H54 (cell line): Measurements from ENCODE around the gene GPC5.
A peak's percentile ranks its signal among the peaks of the same experiment; 100 is the strongest.

Experiments used
- DNase-seq: peaks from one replicate; pipeline ENCODE4 v3.0.0; 2011; ENCODE audit warnings: low spot score, mixed read lengths; ENCODE audit not compliant: insufficient read length
- FAIRE-seq: peaks from 3 replicates; lab custom pipeline; 2011; peaks lifted over from hg19 to GRCh38; lab: Jason Lieb, UNC
- POLR2A ChIP-seq: IDR thresholded peaks from 2 replicates; pipeline ENCODE4 v1.6.1; 2011; ENCODE audit warnings: low read depth, mild to moderate bottlenecking, low read length

GPC5 gene

GRCh38 chr13:91454666-91455065, 56.2 kb downstream of the GPC5 start:
- FAIRE-seq = no peak

GRCh38 chr13:91456837-91457236, 58.4 kb downstream of the GPC5 start:
- FAIRE-seq (no peak), DNase-seq (no peak)
- TF ChIP-seq POLR2A = no peak

More at GRCh38 chr13:91454666-91455065, 56.2 kb downstream of the GPC5 start:
- no peak for DNase-seq
- no peak for TF ChIP-seq POLR2A

GRCh38 chr13:91459485-91459884, 61.1 kb downstream of the GPC5 start:
- no peak for TF ChIP-seq POLR2A
- FAIRE-seq = no peak
- DNase-seq = no peak

- TF ChIP-seq POLR2A = no peak
- FAIRE-seq (no peak), DNase-seq (no peak)
These were observed 65.9 kb downstream of the GPC5 start for GRCh38 chr13:91464336-91464735.

GRCh38 chr13:91467236-91467635, 68.8 kb downstream of the GPC5 start:
- FAIRE-seq (no peak), DNase-seq (no peak)
- no peak for TF ChIP-seq POLR2A

GRCh38 chr13:91468301-91468700, 69.9 kb downstream of the GPC5 start:
- no peak for FAIRE-seq
- DNase-seq = no peak
- no peak for TF ChIP-seq POLR2A

GRCh38 chr13:91470084-91470621, 71.7 kb downstream of the GPC5 start:
- FAIRE-seq (no peak), DNase-seq (no peak)
- TF ChIP-seq POLR2A = no peak

GRCh38 chr13:91470681-91471080, 72.3 kb downstream of the GPC5 start:
- no peak for TF ChIP-seq POLR2A
- FAIRE-seq (no peak), DNase-seq (no peak)

GRCh38 chr13:91482427-91482826, 84.0 kb downstream of the GPC5 start:
- peak; percentile 62 for FAIRE-seq
- no peak for TF ChIP-seq POLR2A

GRCh38 chr13:91491980-91492379, 93.6 kb downstream of the GPC5 start:
- no peak for FAIRE-seq
- TF ChIP-seq POLR2A = no peak
- no peak for DNase-seq

More at GRCh38 chr13:91482427-91482826, 84.0 kb downstream of the GPC5 start:
- no peak for DNase-seq

GRCh38 chr13:91493442-91493841, 95.0 kb downstream of the GPC5 start:
- FAIRE-seq (no peak), DNase-seq (no peak)
- no peak for TF ChIP-seq POLR2A

- no peak for FAIRE-seq
These were observed 99.9 kb downstream of the GPC5 start for GRCh38 chr13:91498298-91498697.

GRCh38 chr13:91504216-91504615, 105.8 kb downstream of the GPC5 start:
- TF ChIP-seq POLR2A = no peak
- FAIRE-seq (no peak), DNase-seq (no peak)

More at GRCh38 chr13:91498298-91498697, 99.9 kb downstream of the GPC5 start:
- DNase-seq = no peak
- no peak for TF ChIP-seq POLR2A

- no peak for TF ChIP-seq POLR2A
- DNase-seq (no peak), FAIRE-seq (no peak)
These were observed 108.3 kb downstream of the GPC5 start for GRCh38 chr13:91506759-91507158.

- DNase-seq = no peak
- FAIRE-seq = no peak
- no peak for TF ChIP-seq POLR2A
These were observed 111.6 kb downstream of the GPC5 start for GRCh38 chr13:91510058-91510457.
